ACC112 (cell line): ENCODE data around the gene GUCY1A1.

Experiments
- H2AFZ ChIP-seq: fragments of 200-600 bp; sonication (generic); one replicate; pipeline ENCODE4 v1.6.0; 2017; ENCODE audit warnings: antibody characterized with exemption, low read length; ENCODE audit not compliant: unreplicated experiment
- H3K27ac ChIP-seq: fragments of 200-600 bp; sonication (generic); 2 replicates; pipeline ENCODE4 v1.5.1; 2014; ENCODE audit warnings: low read depth, mild to moderate bottlenecking, antibody characterized with exemption, low read length, moderate library complexity
- H3K27me3 ChIP-seq: fragments of 200-600 bp; sonication (generic); 2 replicates; pipeline ENCODE4 v1.6.1; 2014; ENCODE audit warnings: mild to moderate bottlenecking, antibody characterized with exemption, low read length, moderate library complexity, mixed read lengths; ENCODE audit not compliant: insufficient read depth
- H3K36me3 ChIP-seq: fragments of 200-600 bp; sonication (generic); 2 replicates; pipeline ENCODE4 v1.6.1; 2016; ENCODE audit warnings: mild to moderate bottlenecking, antibody characterized with exemption, low read length, moderate library complexity, mixed read lengths; ENCODE audit not compliant: insufficient read depth
- H3K4me1 ChIP-seq: fragments of 200-600 bp; sonication (generic); one replicate; pipeline ENCODE4 v1.6.1; 2016; ENCODE audit warnings: low read length, mixed read lengths; ENCODE audit not compliant: insufficient read depth, unreplicated experiment, control insufficient read depth
- H3K4me3 ChIP-seq: fragments of 200-600 bp; sonication (generic); 2 replicates; pipeline ENCODE4 v1.5.1; 2014; ENCODE audit warnings: mild to moderate bottlenecking, low read depth, low read length
- H3K79me2 ChIP-seq: fragments of 200-600 bp; sonication (generic); one replicate; pipeline ENCODE4 v1.6.0; 2016; ENCODE audit warnings: low read length; ENCODE audit not compliant: control insufficient read depth, unreplicated experiment, insufficient read depth

GUCY1A1 gene

DNA sequence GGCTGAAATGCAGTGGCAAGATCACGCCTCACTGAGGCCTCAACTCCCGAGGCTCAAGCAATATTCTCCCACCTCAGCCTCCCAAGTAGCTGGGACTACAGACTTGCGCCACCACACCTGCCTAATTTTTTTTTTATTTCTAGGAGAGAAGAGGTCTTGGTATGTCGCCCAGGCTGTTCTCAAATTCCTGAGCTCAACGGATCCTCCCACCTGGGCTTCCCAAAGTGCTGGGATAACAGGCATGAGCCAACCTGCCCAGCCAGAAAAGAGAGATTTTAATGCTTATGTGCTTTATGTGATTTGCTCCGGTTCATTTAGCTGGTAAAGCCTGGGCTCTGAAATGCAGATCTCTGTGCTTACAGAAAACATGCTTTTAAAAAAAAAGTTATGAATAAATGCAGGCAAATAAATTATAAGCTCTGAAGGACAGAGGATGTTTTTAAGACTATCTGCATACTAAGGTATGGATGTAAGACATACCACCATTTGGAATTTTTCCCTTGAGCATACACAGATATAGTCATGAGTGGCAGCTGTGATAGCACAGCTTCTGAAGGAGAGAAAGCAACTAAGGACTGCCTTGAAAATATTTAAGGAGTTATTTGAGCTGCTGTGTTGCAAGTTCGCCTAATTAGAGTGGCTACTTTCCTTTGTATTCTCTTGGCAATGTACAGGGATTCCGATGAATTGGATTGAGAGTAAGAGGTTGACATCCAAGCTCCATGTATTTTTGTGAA lies 106.0 kb downstream of the GUCY1A1 start:
- H3K4me3 ChIP-seq = no peak overlapping the region
- H2AFZ ChIP-seq = no peak overlapping the region
- H3K27ac ChIP-seq = no peak overlapping the region
- H3K79me2 ChIP-seq = no peaks in the 10 kb centered on the region
- no peaks in the 10 kb centered on the region for H3K4me1 ChIP-seq
- H3K27me3 ChIP-seq = no peaks in the 10 kb centered on the region
- no peaks in the 10 kb centered on the region for H3K36me3 ChIP-seq

DNA sequence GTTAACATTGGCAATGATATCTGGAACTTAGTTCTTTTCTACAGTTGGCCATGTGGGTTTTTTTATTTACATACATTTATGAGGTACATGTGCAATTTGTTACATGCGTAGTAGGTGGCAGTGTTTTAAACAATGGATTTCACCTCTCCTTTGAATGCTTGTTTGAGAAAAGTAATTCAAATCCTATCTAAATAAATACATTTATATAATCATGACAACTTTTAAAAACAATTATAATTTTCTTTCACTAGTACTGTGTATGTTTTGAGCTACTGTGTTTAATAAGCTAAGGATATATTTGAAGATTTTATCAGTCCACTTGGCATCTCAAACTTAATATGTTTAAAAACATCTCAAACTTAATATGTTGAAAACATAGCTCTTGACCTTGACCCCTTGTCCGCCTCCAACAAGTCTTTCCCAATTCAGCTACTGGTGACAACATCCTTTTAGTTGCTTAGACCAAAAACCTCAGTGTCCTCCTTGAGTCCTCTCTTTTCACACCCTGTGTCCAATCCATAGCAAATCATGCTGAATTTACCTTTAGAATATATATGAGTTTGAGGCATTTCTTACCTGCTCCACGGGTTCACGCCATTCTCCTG lies 106.7 kb downstream of the GUCY1A1 start:
- no peak overlapping the region for H2AFZ ChIP-seq

DNA sequence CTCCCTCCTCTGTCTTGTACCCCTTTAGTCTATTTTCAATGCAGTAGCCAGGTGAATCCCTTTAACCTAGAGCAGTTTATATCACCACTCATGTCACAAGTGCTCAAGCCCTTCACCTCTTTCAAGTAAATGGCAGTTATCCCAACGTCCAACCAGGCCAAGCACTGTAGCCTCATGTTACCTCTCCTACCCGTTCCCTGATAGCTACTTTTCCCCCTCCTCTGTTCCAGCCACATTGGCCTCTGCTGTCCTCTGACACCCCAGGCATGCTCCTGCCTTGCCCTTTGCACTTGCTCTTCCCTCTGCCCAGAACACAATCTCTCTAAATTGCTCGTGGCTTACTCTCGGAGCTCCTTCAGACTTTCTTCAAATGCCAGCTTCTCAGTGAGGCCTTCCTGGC lies 107.4 kb downstream of the GUCY1A1 start:
- Histone ChIP-seq H3K36me3 (no peaks in the 10 kb centered on the region), H3K79me2 (no peaks in the 10 kb centered on the region), H2AFZ (no peak overlapping the region), H3K27ac (no peak overlapping the region), H3K4me1 (no peaks in the 10 kb centered on the region), H3K27me3 (no peaks in the 10 kb centered on the region), H3K4me3 (no peak overlapping the region)

More for the DNA sequence above, 106.7 kb downstream of the GUCY1A1 start:
- Histone ChIP-seq H3K79me2 (no peaks in the 10 kb centered on the region), H3K36me3 (no peaks in the 10 kb centered on the region), H3K27ac (no peak overlapping the region), H3K4me3 (no peak overlapping the region), H3K4me1 (no peaks in the 10 kb centered on the region), H3K27me3 (no peaks in the 10 kb centered on the region)

DNA sequence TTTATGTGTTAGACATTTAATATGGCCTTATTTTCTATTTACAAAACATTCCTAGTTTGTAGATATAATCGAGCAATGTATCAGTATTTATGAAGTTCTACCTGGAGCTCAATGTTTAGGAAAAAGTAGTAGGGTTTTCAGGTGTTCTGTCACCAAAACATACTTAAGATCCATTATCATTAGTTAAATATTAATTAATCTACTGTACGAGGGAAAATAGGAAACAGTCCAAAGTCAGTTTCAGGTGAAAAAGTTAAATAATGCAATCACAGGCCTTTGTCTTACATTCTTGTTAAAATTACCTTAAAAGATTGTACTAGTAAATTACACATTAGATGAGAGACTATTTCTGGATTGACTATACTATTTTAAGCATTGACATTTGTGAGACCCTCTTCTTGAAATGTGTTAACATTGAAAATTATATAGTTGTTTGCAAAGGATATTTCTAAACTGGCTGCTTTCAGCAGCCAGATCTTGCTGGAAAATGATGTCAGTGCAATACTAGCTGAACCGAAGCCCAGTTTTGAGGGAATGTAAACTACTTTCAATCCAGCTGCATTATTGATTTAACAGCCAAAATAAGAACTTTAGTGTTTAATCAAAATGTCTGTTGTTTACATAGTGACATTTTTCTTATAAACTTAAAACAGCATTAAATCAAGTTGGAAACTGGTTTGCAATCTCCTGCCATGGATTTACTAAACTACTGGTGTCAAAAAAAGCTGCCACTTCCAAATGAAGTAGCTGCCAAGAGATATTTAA lies 111.5 kb downstream of the GUCY1A1 start:
- H3K4me3 ChIP-seq = no peak overlapping the region
- no peaks in the 10 kb centered on the region for H3K79me2 ChIP-seq
- no peaks in the 10 kb centered on the region for H3K36me3 ChIP-seq
- no peaks in the 10 kb centered on the region for H3K4me1 ChIP-seq
- H3K27me3 ChIP-seq = no peaks in the 10 kb centered on the region
- H3K27ac ChIP-seq = no peak overlapping the region
- H2AFZ ChIP-seq = no peak overlapping the region

DNA sequence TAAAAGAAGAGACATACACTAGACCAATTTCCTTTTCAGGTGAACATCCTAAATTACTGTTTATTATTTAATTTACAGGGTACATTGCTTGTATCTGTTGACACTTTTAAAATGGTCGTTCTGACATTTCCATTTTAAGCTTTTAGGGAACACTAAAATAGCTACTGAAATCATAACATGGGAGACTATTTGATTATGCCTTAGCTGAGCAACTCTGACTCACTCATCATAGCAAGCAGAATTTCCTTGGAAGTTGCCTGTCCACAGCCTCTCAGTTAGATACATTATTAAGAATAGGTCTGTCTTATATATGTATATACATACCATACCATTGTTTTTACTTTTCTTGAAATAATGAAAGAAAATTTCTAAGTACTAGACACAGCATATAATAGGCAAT lies 114.1 kb downstream of the GUCY1A1 start:
- Histone ChIP-seq H3K27me3 (no peaks in the 10 kb centered on the region), H3K4me3 (no peak overlapping the region), H2AFZ (no peak overlapping the region), H3K36me3 (no peaks in the 10 kb centered on the region), H3K79me2 (no peaks in the 10 kb centered on the region), H3K4me1 (no peaks in the 10 kb centered on the region), H3K27ac (no peak overlapping the region)

DNA sequence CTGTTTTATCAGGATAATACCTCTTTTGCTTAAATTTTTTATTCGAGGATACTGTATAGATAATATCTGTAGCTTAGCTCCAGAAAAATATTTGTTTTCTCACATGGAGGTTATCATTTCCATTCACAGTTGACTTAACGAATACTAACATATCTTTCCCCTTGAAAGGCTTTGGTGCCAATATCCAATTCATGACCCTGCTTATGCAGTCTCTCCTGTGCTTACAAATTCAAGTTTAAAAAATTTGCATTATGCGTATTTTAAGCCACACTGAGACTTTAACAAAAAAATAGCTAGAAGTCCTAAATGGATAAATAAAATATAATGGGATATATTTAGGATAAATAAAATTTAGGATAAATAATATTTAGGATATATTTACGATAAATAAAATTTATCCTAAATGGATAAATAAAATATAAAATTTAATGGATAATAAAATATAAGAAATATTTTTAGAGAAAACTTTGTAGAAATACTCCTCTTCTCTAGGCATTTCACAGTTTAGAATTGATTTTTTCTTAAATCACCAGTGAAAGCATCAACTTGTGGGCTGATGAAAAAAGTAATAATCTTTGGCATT lies 114.7 kb downstream of the GUCY1A1 start:
- Histone ChIP-seq H3K36me3 (no peaks in the 10 kb centered on the region), H3K4me3 (no peak overlapping the region), H2AFZ (no peak overlapping the region), H3K79me2 (no peaks in the 10 kb centered on the region), H3K4me1 (no peaks in the 10 kb centered on the region), H3K27ac (no peak overlapping the region), H3K27me3 (no peaks in the 10 kb centered on the region)
